H4 (cell line): Measurements from ENCODE around the gene SEC61B. TPM values are rescaled to one million over a fixed set of nuclear protein-coding genes. Genes with fewer than 3 reads are reported as not detected.
"Not testable (repeated sequence)": the region's sequence is repeated elsewhere in the genome, so short reads cannot be mapped to it uniquely, and the experiment has no call there.

ENCODE experiments used
- DNase-seq: peaks from one replicate; pipeline ENCODE4 v3.0.0-alpha.2; 2015; ENCODE audit warnings: low spot score
- total RNA-seq: library from RNA; depleted of rRNA; stranded (reverse); fragments of >200 nt; shearing (Covaris generic); gene quantifications from 2 replicates; pipeline ENCODE4 v1.2.3, GENCODE V29; 2014

SEC61B gene
- total RNA-seq, 1 experiment from 2014 or later = 196 TPM

GRCh38 chr9:99190597-99191283 lies 31.3 kb upstream of the SEC61B start:
- no peak for DNase-seq

GRCh38 chr9:99192786-99193465 lies 29.2 kb upstream of the SEC61B start:
- no peak for DNase-seq

GRCh38 chr9:99193466-99193821 lies 28.6 kb upstream of the SEC61B start:
- DNase-seq = no peak

GRCh38 chr9:99196484-99196883 lies 25.6 kb upstream of the SEC61B start:
- not testable (repeated sequence) for DNase-seq

- no peak for DNase-seq
Measured at GRCh38 chr9:99197124-99197630, 24.9 kb upstream of the SEC61B start.

DNA sequence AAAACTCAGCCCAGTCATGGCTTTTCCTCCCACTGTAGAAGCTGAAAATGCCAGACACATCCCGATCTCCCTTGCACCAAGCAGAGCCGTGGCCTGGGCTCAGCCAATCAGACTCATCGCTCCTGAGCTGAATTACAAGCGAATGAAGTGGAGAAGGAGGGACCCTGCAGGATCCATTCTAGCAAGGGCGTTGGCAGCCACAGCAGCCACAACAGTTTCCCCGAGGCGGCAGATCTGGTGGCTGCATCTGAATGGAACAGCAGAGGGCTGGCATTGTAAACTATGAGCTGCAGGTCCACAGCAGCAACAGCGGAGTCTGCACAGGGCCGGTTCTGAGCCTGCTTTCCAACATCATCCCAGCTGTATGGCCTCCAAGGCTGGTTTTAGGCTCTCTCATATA lies 24.1 kb upstream of the SEC61B start:
- DNase-seq = no peak

GRCh38 chr9:99199938-99200539 lies 22.0 kb upstream of the SEC61B start:
- no peak for DNase-seq

- no peak for DNase-seq
Measured at GRCh38 chr9:99201603-99202002, 20.5 kb upstream of the SEC61B start.

DNA sequence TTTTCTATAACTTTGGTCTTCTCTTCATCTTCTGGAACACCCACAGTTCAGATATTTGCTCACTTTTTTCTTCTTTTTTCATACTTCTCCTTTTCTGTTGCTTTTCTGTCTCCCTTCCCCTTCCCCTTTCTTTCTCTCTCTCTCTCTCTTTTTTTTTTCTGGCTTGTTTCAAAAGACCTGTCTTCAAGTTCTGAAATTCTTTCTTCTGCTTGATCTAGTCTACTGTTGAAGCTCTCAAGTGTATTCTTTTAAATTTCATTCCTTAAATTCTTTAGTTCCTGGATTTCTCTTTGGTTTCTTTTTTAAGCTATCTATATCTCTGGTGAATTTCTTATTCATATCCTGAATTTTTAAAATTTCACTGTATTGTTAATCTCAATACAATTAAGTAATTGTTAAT lies 11.5 kb upstream of the SEC61B start:
- DNase-seq = no peak

DNA sequence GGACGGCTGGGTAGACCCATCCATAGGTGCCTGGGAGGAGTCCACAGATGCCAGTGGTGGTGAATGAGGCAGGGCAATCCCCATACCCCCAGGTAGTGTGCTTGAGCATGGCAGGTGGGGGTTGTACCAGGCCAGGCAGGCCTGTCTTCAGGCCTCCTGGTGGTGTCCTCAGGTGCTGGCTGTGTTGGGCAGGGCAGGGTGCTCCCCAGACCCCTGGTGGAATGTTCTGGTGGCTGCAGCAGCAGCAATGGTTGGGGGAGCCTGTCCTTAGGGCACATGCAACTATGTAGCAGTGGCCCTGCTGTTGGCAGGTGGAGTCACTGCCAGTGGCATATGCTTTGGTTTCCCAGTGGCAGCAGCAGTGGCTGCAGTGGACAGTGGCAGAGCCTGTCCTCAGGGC lies 10.3 kb upstream of the SEC61B start:
- DNase-seq = no peak

GRCh38 chr9:99213197-99213596 lies 8.9 kb upstream of the SEC61B start:
- no peak for DNase-seq

DNA sequence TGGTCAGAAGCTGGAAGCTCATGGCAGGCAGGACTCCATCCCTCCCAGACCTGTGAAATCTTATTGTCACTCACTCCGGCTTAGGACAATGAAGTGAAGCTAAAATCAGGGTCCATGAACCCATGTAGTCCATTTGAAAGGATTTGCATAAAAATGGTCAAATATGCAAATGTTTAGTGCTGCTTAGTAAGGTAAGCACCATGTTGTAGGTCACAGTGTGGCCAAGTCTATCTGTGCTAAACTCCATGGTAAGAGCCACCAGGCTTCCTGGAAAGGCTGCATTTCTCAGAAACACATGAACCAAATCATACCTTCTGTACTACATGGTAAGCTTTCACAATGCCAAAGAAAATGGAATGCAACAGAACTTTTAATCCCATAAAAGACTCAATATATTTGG lies 6.0 kb upstream of the SEC61B start:
- no peak for DNase-seq

- no peak for DNase-seq
Measured at GRCh38 chr9:99220011-99220410, 2.1 kb upstream of the SEC61B start.

DNA sequence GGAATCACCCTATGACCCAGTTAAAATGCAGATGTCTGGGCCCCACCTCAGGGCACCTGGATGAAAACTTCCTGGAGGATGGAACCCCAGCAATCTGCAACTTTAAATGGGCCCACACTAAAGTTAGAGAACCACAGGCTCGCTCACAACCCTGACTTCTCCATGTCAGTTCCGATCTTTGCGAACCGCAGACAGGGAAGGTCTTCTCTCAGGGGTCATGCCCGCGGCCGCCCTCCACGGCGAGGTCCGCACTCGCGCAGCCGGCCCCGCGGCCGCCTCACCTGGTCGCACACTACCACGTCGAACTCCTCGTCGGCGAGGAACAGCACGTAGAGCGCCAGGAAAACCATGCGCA lies 839 bp upstream of the SEC61B start:
- DNase-seq = no peak

DNA sequence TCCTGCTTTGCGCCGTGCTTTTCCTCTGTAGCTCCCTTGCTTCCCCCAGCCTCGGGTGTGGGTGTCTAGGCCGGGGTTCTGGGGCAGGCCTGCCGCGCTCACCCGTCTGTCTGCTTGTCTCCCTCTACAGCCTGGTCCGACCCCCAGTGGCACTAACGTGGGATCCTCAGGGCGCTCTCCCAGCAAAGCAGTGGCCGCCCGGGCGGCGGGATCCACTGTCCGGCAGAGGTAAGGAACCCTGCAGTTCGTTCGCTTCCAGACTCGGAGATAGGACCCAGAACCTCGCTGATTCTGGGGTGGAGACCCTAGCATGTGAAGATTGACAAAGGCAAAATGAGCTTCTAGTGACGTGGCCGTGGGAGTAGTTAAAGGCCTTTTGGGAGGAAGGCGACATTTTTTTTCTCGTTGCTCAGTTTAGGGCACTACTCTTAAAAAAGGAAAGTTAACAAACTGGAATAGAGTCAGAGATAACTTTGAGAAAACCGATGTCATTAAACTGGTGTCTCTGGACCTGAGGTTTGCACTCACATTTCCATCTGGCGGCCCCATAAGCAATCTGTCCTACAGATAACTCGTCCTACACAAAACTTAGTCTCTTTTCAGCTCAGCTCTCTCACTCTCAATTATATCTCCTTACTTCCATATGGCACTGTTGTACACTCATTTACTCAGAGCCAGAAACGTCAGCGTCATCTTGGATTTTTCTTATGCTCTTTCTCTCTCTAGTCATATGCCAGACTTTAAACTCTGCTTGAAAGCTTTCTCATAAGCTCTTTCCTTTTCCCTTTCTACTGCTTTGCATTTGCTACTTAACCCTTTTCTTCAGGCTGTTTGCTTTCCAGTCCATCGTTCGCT lies 561 bp downstream of the SEC61B start:
- DNase-seq = no peak

- DNase-seq = no peak
Measured at GRCh38 chr9:99224445-99224844, 2.4 kb downstream of the SEC61B start.

GRCh38 chr9:99226054-99226453 lies 4.0 kb downstream of the SEC61B start:
- no peak for DNase-seq

DNA sequence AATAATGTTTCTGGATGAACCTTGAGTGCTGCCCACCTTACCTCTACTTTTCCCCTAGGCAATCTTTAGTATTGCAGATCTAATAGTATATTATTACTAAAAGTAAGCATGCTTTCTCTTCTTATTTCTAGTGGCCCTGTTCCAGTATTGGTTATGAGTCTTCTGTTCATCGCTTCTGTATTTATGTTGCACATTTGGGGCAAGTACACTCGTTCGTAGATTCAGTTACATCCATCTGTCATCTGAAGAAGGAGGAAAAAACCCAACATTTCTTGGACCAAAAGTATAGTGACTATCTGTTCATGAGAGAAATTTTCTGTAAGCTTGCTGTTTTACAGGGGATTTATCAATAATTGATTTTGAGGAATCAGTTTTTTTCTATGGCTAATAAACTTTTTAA lies 8.1 kb downstream of the SEC61B start:
- no peak for DNase-seq

DNA sequence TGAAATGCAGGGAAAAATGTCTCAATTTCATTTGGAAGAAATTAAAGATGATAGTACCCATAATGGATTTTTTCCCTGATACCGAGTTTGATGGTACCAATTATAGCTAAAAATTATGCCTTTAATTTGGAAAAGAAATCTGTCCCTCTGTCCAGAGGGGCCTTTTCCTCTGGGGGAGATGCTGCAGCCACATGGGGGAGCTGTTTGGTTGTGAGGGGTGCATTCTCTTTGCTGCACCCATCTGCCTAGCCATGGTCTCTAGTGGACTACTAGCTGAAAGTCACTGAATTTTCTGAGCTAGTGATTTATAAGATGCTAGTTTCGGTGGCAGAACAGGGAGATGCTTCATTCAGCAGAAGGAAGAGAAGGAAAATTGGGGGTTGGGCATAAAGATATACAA lies 9.6 kb downstream of the SEC61B start:
- DNase-seq = no peak

- DNase-seq = no peak
Measured at GRCh38 chr9:99234618-99235017, 12.5 kb downstream of the SEC61B start.

- DNase-seq = no peak
Measured at GRCh38 chr9:99235069-99235468, 13.0 kb downstream of the SEC61B start.

DNA sequence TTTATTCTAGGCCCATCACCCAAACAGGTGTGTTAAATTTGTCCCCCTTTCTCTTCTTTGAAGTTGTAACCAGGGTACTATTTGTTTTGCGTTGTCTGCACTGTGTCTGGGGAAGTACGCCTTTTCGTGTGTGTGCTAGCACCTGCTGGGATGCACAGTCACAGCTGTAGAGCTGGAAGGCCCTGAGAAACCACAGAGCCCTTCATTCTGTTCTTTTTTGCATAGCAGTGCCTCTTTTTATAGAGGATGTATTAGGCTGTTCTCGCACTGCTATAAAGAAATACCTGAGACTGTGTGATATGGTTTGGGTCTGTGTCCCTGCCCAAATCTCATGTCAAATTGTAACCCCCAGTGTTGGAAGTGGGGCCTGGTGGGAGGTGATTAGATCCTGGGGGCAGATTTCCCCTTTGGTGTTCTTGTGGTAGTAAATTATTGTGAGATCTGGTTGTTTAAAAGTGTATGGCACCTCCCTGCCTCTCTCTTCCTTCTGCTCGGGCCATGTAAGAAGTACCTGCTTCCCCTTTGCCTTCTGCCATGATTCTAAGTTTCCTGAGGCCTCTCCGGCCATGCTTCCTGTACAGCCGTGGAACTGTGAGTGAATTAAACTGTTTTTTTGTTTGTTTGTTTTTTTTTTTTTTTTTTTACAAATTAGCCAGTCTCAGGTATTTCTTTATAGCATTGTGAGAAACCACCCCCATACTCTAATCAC lies 14.0 kb downstream of the SEC61B start:
- no peak for DNase-seq
